H1 (cell line): ENCODE results near the gene DSE. TPM values are rescaled to one million over a fixed set of nuclear protein-coding genes. Genes with fewer than 3 reads are reported as not detected.

Source experiments
- BCL11A ChIP-seq, 2 experiments: IDR thresholded peaks; one replicate each; pipeline ENCODE4 v1.6.1; 2011; ENCODE audit warnings: low read depth in 2 of 2, low read length in 2 of 2, mild to moderate bottlenecking in 2 of 2
- JUN ChIP-seq: IDR thresholded peaks from 2 replicates; pipeline ENCODE4 v1.6.1; 2011; ENCODE audit warnings: low read depth, mild to moderate bottlenecking, improper control_type of control experiment, low read length
- RAD21 ChIP-seq, 2 experiments: IDR thresholded peaks in 1 of 2; conservative IDR thresholded peaks in 1 of 2; 2 replicates each; pipeline ENCODE4 v1.6.1; 2011; ENCODE audit warnings: low read depth in 2 of 2, low read length in 2 of 2, improper control_type of control experiment in 1 of 2, inconsistent platforms in 1 of 2, mild to moderate bottlenecking in 1 of 2, moderate library complexity in 1 of 2
- RXRA ChIP-seq: IDR thresholded peaks from 2 replicates; pipeline ENCODE4 v1.6.1; 2011; ENCODE audit warnings: low read depth, mild to moderate bottlenecking, low read length, moderate library complexity; ENCODE audit not compliant: insufficient read depth
- ZNF274 ChIP-seq: IDR thresholded peaks from 2 replicates; pipeline ENCODE4 v1.7.0; 2012; ENCODE audit warnings: low read length, borderline replicate concordance; ENCODE audit errors: extremely low read depth
- polyA plus RNA-seq, 7 experiments: library from polyadenylated mRNA; depleted of rRNA in 3 of 7; stranded (reverse) in 5 of 7; unstranded in 2 of 7; fragments of >200 nt in 5 of 7; fragments of 200-250 nt in 2 of 7; gene quantifications; 1 replicate in 5 of 7; 2 replicates in 1 of 7; 4 replicates in 1 of 7; pipeline versions ENCODE4 v1.2.1 to v1.2.3, GENCODE V29; 2011 to 2013; ENCODE audit warnings: missing spikeins in 2 of 7, mixed read lengths in 2 of 7
- total RNA-seq: library from RNA; stranded (reverse); fragmentation: NEBNext Ultra II Directional; extraction: Animal tissue kit (Norgen Biotek cat#: 25700); gene quantifications from 2 replicates; pipeline ENCODE4 v1.2.1, GENCODE V29; 2021

Gene DSE
- total and polyA plus RNA-seq, 2 of the 8 experiments (the other 6 are each of a cell fraction or from before 2014, with no cell fraction given) = 32.5 to 94.4 TPM

GRCh38 chr6:116349216-116349615 lies 21.5 kb upstream of the DSE start (continued):
- TF ChIP-seq RXRA (no peak), ZNF274 (no peak), BCL11A (IDR thresholded peaks at IDR 0.05; ENCODE audit: low read depth in 2 of 2, low read length in 2 of 2) (no peak), JUN (no peak), RAD21 (IDR thresholded peaks at IDR 0.05 in 1 of 2, conservative IDR thresholded peaks at IDR 0.05 in 1 of 2; ENCODE audit: low read depth in 2 of 2, low read length in 2 of 2) (no peak)
